Calu3 (cell line): ENCODE data around the gene CDKN2C. TPM values are rescaled to one million over a fixed set of nuclear protein-coding genes. Genes with fewer than 3 reads are reported as not detected.

Source experiments
- BruUV-seq: library from RNA; stranded (reverse); fragments of 400-500 nt; replicated peaks from 2 replicates; lab custom pipeline; 2021; lab: Mats Ljungman, UMichigan
- CTCF ChIA-PET: fragments of 300-600 bp; sonication (Branson Sonifier 250); formaldehyde crosslinking; loops from one replicate; lab custom pipeline; 2022; ENCODE audit warnings: antibody characterized with exemption; lab: Charles Lee
- DNase-seq: peaks from one replicate; pipeline ENCODE4 v3.0.0; 2022
- H3K27ac Mint-ChIP-seq: one replicate; pipeline ENCODE4 v1.8.0; 2022; ENCODE audit warnings: mixed read lengths; ENCODE audit not compliant: unreplicated experiment
- H3K27me3 Mint-ChIP-seq: one replicate; pipeline ENCODE4 v1.8.0; 2022; ENCODE audit warnings: mixed read lengths; ENCODE audit not compliant: unreplicated experiment
- H3K36me3 Mint-ChIP-seq: one replicate; pipeline ENCODE4 v1.8.0; 2022; ENCODE audit warnings: mild to moderate bottlenecking, moderate library complexity, mixed read lengths; ENCODE audit not compliant: insufficient read depth, unreplicated experiment
- H3K4me1 Mint-ChIP-seq: one replicate; pipeline ENCODE4 v1.8.0; 2022; ENCODE audit warnings: mild to moderate bottlenecking, low read depth, mixed read lengths; ENCODE audit not compliant: unreplicated experiment
- H3K4me3 Mint-ChIP-seq: one replicate; pipeline ENCODE4 v1.8.0; 2022; ENCODE audit warnings: mild to moderate bottlenecking, low read depth, moderate library complexity, mixed read lengths; ENCODE audit not compliant: unreplicated experiment
- H3K9me3 Mint-ChIP-seq: one replicate; pipeline ENCODE4 v1.8.0; 2022; ENCODE audit warnings: low read depth, mixed read lengths; ENCODE audit not compliant: unreplicated experiment
- intact Hi-C: fragments of 100-400 bp; cut with micrococcal nuclease; formaldehyde crosslinking; loops from one replicate; pipeline ENCODE4 v1.10.0; 2022; ENCODE audit not compliant: unreplicated experiment
- total RNA-seq: library from RNA; stranded (reverse); gene quantifications from 2 replicates; pipeline ENCODE4 v1.2.3, GENCODE V29; 2022
- TF ChIP-seq, protein P1 (sequence below): fragments of 200-600 bp; IDR thresholded peaks from one replicate; pipeline ENCODE4 v1.8.0; 2022; ENCODE audit warnings: antibody characterized with exemption; ENCODE audit not compliant: unreplicated experiment

Gene CDKN2C
- total RNA-seq, 1 experiment from 2014 or later, result 40.2 TPM

DNA sequence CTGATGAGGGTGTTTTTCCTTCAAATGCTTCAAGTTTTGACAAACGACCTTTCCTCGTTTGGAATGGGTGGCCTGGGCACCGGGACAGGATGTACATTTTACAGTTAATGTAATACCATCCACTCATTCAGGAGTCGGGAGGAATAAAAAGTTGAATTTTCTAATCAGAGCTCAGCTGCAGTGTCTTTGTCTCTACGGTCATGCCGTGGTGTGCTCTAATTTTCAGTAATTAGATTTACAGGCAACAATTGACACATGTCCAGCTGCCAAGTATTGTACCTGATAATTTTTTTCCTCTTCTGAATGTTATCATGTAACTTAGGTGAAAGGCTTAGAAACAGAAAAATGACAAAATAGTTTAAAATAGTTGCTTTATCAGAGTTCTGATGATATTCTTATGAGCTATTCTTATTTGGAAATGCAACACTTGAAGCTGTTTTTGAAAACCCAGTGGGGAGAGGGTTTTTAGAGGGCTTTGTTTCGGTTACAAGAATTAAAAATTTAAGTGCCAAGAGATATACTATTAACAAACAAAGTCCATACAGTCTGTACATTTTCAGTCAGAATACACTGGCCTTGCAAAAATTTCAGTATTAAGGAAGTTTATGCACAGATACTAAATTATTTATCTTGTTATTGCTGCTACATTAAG, 1.0 kb downstream of the CDKN2C start:
- Mint-ChIP-seq H3K4me3 (peak overlapping the region; percentile 89), H3K36me3 (peaks cover 73% of the 10 kb centered on the region), H3K4me1 (peaks cover 25% of the 10 kb centered on the region), H3K27ac (peak overlapping the region; percentile 90), H3K27me3 (no peaks in the 10 kb centered on the region), H3K9me3 (no peaks in the 10 kb centered on the region)
- no TSS peak for BruUV-seq
- TF ChIP-seq, protein P1, sequence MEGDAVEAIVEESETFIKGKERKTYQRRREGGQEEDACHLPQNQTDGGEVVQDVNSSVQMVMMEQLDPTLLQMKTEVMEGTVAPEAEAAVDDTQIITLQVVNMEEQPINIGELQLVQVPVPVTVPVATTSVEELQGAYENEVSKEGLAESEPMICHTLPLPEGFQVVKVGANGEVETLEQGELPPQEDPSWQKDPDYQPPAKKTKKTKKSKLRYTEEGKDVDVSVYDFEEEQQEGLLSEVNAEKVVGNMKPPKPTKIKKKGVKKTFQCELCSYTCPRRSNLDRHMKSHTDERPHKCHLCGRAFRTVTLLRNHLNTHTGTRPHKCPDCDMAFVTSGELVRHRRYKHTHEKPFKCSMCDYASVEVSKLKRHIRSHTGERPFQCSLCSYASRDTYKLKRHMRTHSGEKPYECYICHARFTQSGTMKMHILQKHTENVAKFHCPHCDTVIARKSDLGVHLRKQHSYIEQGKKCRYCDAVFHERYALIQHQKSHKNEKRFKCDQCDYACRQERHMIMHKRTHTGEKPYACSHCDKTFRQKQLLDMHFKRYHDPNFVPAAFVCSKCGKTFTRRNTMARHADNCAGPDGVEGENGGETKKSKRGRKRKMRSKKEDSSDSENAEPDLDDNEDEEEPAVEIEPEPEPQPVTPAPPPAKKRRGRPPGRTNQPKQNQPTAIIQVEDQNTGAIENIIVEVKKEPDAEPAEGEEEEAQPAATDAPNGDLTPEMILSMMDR, result no peak
- CTCF ChIA-PET, result interaction anchor here (0.9 to 1.3 kb wide), 2 partner anchors 12 to 196 kb away, joined by 3 to 4 read pairs; no protein-coding TSS in a partner anchor
- DNase-seq, result no peak
- intact Hi-C loops, result loop anchor here (1.0 kb wide), 1 partner anchor 10 kb away; no protein-coding TSS in a partner anchor

DNA sequence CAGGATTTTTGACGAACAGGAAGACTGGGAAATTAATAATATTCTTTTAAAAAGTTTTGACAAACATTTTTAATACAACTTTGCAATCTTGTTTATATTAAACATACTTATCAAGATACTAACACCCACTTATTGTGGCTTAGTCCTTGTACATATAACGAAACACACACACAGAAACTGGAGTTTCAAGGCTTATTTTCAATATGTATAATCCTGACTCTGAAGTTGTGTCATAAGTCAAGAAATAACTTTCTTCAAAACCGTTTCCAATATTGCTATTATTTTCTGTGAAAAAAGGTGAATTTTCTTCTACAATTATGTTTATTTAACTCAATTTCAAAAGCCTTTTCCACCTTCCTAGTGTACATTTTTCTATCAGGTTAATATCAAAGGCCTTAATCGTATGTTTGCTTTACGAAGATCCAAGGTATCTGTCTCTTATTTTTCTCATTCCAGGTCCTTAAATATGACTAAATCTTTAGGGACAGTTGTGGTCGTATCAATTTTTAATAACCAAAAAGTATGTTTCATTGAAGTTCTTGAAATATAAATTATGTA, 1.8 kb downstream of the CDKN2C start:
- Mint-ChIP-seq H3K27me3 (no peaks in the 10 kb centered on the region), H3K9me3 (no peaks in the 10 kb centered on the region), H3K4me3 (peak overlapping the region; percentile 40), H3K4me1 (peaks cover 25% of the 10 kb centered on the region), H3K27ac (peak overlapping the region; percentile 90), H3K36me3 (peaks cover 80% of the 10 kb centered on the region)
- intact Hi-C loops, result loop anchor here (1.0 kb wide), 1 partner anchor 9 kb away; no protein-coding TSS in a partner anchor
- BruUV-seq, result no TSS peak
- TF ChIP-seq, protein P1, result no peak
- CTCF ChIA-PET, result no interaction called here
- DNase-seq, result no peak

DNA sequence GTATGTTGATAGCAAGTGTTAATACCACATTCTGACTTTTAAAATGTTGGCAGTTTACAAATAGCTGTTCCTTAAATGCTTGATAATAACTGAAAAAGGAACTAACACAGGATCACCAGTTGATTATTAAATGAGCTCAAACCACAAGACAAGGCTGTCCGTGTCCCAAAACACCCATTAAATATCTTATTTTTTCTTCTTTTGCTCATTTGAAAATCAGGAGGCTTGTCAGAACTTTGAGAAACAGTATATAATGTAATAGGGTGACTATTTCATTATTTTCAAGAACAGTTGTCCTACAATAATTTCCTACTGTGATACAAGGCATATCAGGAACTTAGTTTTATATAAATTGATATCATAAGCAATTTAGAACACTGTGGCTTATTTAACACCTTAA, 2.7 kb downstream of the CDKN2C start:
- no peak for DNase-seq
- CTCF ChIA-PET, result interaction anchor here (0.6 kb wide), 1 partner anchor 206 kb away, joined by 3 read pairs; no protein-coding TSS in a partner anchor
- H3K4me3 Mint-ChIP-seq, result peak overlapping the region; percentile 87
- no peaks in the 10 kb centered on the region for H3K27me3 Mint-ChIP-seq
- H3K9me3 Mint-ChIP-seq, result no peaks in the 10 kb centered on the region
- peaks cover 85% of the 10 kb centered on the region for H3K36me3 Mint-ChIP-seq
- TF ChIP-seq, protein P1, result no peak
- peak overlapping the region; percentile 90 for H3K27ac Mint-ChIP-seq
- BruUV-seq, result no TSS peak
- intact Hi-C loops, result no loop called here
- peaks cover 20% of the 10 kb centered on the region for H3K4me1 Mint-ChIP-seq

DNA sequence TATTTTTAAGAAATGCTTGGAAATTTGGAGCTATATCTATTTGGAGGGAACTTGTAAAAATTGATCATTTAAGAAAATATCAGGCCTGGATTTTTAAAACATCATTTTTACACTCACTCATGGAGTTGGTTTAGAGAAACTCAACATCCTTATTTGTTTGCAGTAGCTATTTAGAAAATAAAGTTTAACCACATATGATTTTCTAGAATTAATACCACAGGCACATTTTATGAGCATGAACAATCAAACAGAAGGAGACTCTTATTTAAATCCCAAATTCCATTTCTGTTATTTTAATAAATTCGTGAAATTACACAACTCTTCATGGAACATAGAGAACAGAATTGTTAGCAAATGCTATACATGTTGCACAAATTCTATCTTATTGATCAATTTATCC, 3.2 kb downstream of the CDKN2C start:
- Mint-ChIP-seq H3K9me3 (no peaks in the 10 kb centered on the region), H3K4me1 (peaks cover 17% of the 10 kb centered on the region)

More for the DNA sequence above, 3.2 kb downstream of the CDKN2C start:
- intact Hi-C loops, result no loop called here
- CTCF ChIA-PET, result interaction anchor here (0.6 kb wide), 1 partner anchor 207 kb away, joined by 3 read pairs; no protein-coding TSS in a partner anchor
- H3K4me3 Mint-ChIP-seq, result peak overlapping the region; percentile 87
- peak overlapping the region; percentile 90 for H3K27ac Mint-ChIP-seq
- TF ChIP-seq, protein P1, result no peak
- DNase-seq, result no peak
- no TSS peak for BruUV-seq
- H3K36me3 Mint-ChIP-seq, result peaks cover 85% of the 10 kb centered on the region
- no peaks in the 10 kb centered on the region for H3K27me3 Mint-ChIP-seq
